Measurements from ENCODE around the gene F8.
"Not testable (repeated sequence)": the region's sequence is repeated elsewhere in the genome, so short reads cannot be mapped to it uniquely, and the experiment has no call there.

Gene F8

GRCh38 chrX:154885549-154885948, 137.0 kb downstream of the F8 start:
- DNase-seq (ENCODE audit: low read depth in 2 of 2, low spot score in 1 of 2), result not testable (repeated sequence)

GRCh38 chrX:154885057-154885456, 137.5 kb downstream of the F8 start:
- not testable (repeated sequence) for DNase-seq (ENCODE audit: low read depth in 2 of 2, low spot score in 1 of 2)

GRCh38 chrX:154884069-154884468, 138.5 kb downstream of the F8 start:
- not testable (repeated sequence) for DNase-seq (ENCODE audit: low read depth in 2 of 2, low spot score in 1 of 2)

GRCh38 chrX:154873329-154873728, 149.2 kb downstream of the F8 start:
- DNase-seq (ENCODE audit: low read depth in 2 of 2, low spot score in 1 of 2), result no peak

- DNase-seq (ENCODE audit: low read depth in 2 of 2, low spot score in 1 of 2), result not testable (repeated sequence)
Measured at GRCh38 chrX:154868522-154868921, 154.0 kb downstream of the F8 start.

GRCh38 chrX:154855256-154855655, 167.3 kb downstream of the F8 start:
- DNase-seq (ENCODE audit: low read depth in 2 of 2, low spot score in 1 of 2), result no peak

- no peak for DNase-seq (ENCODE audit: low read depth in 2 of 2, low spot score in 1 of 2)
Measured at GRCh38 chrX:154850957-154851611, 171.4 kb downstream of the F8 start.

GRCh38 chrX:154840856-154841255, 181.7 kb downstream of the F8 start:
- no peak for DNase-seq (ENCODE audit: low read depth in 2 of 2, low spot score in 1 of 2)

- no peak for DNase-seq (ENCODE audit: low read depth in 2 of 2, low spot score in 1 of 2)
Measured at GRCh38 chrX:154836163-154836562, 186.4 kb downstream of the F8 start.

- DNase-seq (ENCODE audit: low read depth in 2 of 2, low spot score in 1 of 2), result no peak
Measured at GRCh38 chrX:154834562-154834961, 188.0 kb downstream of the F8 start, which contains the start of gene SMIM9. Gene SMIM9 (minus strand): TSS chrX:154834662. CDS start chrX:154830856, 3,806 bp downstream.

- no peak for DNase-seq (ENCODE audit: low read depth in 2 of 2, low spot score in 1 of 2)
Measured at GRCh38 chrX:154833746-154834274, 188.7 kb downstream of the F8 start.

GRCh38 chrX:154829926-154830442, 192.5 kb downstream of the F8 start:
- no peak for DNase-seq (ENCODE audit: low read depth in 2 of 2, low spot score in 1 of 2)

- DNase-seq (ENCODE audit: low read depth in 2 of 2, low spot score in 1 of 2), result no peak
Measured at GRCh38 chrX:154829134-154829533, 193.4 kb downstream of the F8 start.

- DNase-seq (ENCODE audit: low read depth in 2 of 2, low spot score in 1 of 2), result no peak
Measured at GRCh38 chrX:154828016-154828408, 194.5 kb downstream of the F8 start.

GRCh38 chrX:154827194-154828015, 195.1 kb downstream of the F8 start:
- no peak for DNase-seq (ENCODE audit: low read depth in 2 of 2, low spot score in 1 of 2)

GRCh38 chrX:154825586-154825985, 196.9 kb downstream of the F8 start:
- DNase-seq (ENCODE audit: low read depth in 2 of 2, low spot score in 1 of 2), result not testable (repeated sequence)

- no peak for DNase-seq (ENCODE audit: low read depth in 2 of 2, low spot score in 1 of 2)
Measured at GRCh38 chrX:154824638-154825037, 197.9 kb downstream of the F8 start.

- no peak for DNase-seq (ENCODE audit: low read depth in 2 of 2, low spot score in 1 of 2)
Measured at GRCh38 chrX:154822029-154822428, 200.5 kb downstream of the F8 start.

- no peak for DNase-seq (ENCODE audit: low read depth in 2 of 2, low spot score in 1 of 2)
Measured at GRCh38 chrX:154821523-154821922, 201.0 kb downstream of the F8 start.

GRCh38 chrX:154819771-154820341, 202.7 kb downstream of the F8 start:
- DNase-seq (ENCODE audit: low read depth in 2 of 2, low spot score in 1 of 2), result no peak

GRCh38 chrX:154818916-154819770, 203.4 kb downstream of the F8 start:
- DNase-seq (ENCODE audit: low read depth in 2 of 2, low spot score in 1 of 2), result no peak
